HG02588 (cell line): Measurements from ENCODE around the gene TPX2.
"Not testable (repeated sequence)": the region's sequence is repeated elsewhere in the genome, so short reads cannot be mapped to it uniquely, and the experiment has no call there.

Experiments
- ATAC-seq: cut with Tn5 transposase; IDR thresholded peaks from one replicate; pipeline ENCODE4 v1.9.1; 2021; ENCODE audit warnings: mild to moderate bottlenecking, moderate library complexity; ENCODE audit not compliant: unreplicated experiment

The TPX2 gene

GRCh38 chr20:31720486-31721407, 18.3 kb upstream of the TPX2 start:
- ATAC-seq = no peak

GRCh38 chr20:31721408-31722256, 17.5 kb upstream of the TPX2 start:
- no peak for ATAC-seq

DNA sequence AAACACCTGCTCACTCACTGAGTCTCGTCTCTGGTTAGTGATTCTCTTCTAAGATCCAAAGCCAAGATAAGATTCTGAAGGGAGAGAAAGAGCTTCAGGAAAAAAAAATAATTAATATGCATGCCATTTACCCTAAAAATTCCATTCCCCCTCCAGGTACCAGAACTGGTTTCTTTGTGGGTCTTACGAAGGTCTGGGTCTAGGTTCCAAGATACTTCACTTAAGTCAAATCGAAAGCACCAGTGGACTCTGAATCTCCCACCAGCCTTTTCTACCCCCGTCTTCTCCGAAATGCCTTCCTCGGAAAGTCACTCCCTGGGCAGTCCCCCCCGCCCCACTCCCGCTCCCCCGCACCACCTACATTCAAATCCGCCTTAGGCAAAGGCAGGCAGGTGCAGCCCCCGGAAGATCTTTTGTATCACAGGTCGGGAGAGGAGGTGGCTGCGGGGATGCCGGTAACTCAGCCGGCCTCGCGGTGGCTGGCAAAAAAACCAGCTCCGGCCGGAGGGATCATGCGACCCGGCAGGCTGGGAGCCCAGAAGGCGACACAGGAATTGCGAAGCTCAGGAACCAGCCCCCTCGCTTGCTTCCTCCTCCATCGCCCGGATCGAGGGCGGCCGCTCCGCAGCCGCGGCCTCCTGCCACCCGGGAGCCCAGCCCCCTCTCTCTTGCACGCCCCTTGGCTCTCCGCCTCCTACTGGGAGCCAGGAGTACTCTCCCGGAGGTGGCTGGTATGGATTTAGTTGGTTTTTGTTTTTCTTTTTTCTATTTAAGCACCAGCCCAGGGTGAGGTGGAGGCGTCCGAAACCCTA, 16.6 kb upstream of the TPX2 start, which contains the start of gene BCL2L1:
Gene BCL2L1, minus strand, starts transcription at position 612 of the 812 bp plus-strand sequence. CDS start 650 bp downstream, outside the sequence.
- no peak for ATAC-seq

- ATAC-seq = no peak
Observed at GRCh38 chr20:31723069-31723318, 16.1 kb upstream of the TPX2 start.

GRCh38 chr20:31723319-31724078, 15.6 kb upstream of the TPX2 start:
- peak; percentile 87 for ATAC-seq

- no peak for ATAC-seq
Observed at GRCh38 chr20:31731321-31731717, 7.8 kb upstream of the TPX2 start.

GRCh38 chr20:31739550-31739977, 474 bp downstream of the TPX2 start:
- ATAC-seq = no peak

DNA sequence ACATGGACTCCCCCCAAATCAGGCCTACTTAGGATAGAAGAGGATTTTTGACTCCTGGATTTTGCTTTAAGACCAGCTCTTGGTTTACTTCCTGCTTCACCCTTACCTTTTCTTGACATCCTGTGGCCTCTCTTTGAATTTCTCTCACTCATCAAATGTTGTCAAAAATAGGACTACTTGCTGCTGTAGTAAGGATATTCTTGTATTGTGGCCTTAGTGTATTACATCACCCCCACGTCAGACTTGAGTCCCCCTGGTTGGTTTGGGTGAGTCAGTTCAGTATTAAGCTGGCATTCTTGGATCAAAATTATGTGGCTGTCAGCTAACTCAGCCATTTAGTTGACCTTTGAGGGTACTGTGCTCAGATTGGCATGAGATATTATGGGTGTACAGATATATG, 1.1 kb downstream of the TPX2 start:
- ATAC-seq = no peak

- no peak for ATAC-seq
Observed at GRCh38 chr20:31740656-31741323, 1.7 kb downstream of the TPX2 start.

- ATAC-seq = no peak
Observed at GRCh38 chr20:31746068-31746878, 7.2 kb downstream of the TPX2 start.

- ATAC-seq = not testable (repeated sequence)
Observed at GRCh38 chr20:31747028-31747427, 7.9 kb downstream of the TPX2 start.

- no peak for ATAC-seq
Observed at GRCh38 chr20:31747640-31748039, 8.6 kb downstream of the TPX2 start.

- ATAC-seq = no peak
Observed at GRCh38 chr20:31749223-31749622, 10.1 kb downstream of the TPX2 start.

- no peak for ATAC-seq
Observed at GRCh38 chr20:31751126-31751525, 12.0 kb downstream of the TPX2 start.

GRCh38 chr20:31757254-31757653, 18.2 kb downstream of the TPX2 start:
- ATAC-seq = no peak

- no peak for ATAC-seq
Observed at GRCh38 chr20:31758521-31758920, 19.4 kb downstream of the TPX2 start.

GRCh38 chr20:31758991-31759390, 19.9 kb downstream of the TPX2 start:
- ATAC-seq = no peak

DNA sequence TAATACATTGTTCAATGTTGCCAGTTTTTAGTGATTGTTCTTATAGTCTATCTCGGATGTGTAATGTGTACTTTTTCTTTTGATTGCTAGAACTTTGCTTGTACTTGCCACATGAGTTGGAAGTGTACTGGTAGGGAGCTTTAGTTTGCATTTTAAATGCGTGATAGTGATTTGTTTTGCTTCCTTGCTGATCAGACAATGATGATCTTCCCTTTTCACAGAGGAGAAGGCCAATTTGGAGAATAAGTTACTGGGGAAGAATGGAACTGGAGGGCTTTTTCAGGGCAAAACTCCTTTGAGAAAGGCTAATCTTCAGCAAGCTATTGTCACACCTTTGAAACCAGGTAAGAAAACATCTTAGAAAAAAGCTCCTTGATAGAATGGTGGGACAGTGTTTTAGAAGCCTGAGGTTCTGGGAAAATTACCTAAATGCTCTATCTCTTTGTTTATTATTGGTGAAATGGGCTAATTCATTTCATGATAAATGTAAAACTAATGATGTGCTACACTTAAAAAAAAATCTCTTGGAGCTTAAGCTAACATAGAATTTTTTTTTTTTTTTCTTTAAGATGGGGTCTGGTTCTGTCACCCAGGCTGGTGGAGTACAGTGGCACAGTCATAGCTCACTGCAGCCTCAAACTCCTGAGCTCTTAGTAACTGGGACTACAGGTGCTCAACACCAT, 20.9 kb downstream of the TPX2 start:
- no peak for ATAC-seq
